GM12874 (cell line): ENCODE data around the gene VPS16.

Experiments used
- TF ChIP-seq, protein P1 (sequence below): IDR thresholded peaks from 2 replicates; pipeline ENCODE4 v1.5.1; 2011; ENCODE audit warnings: low read depth, mild to moderate bottlenecking, control low read depth, low read length, moderate library complexity; ENCODE audit not compliant: insufficient read depth

VPS16 gene

DNA sequence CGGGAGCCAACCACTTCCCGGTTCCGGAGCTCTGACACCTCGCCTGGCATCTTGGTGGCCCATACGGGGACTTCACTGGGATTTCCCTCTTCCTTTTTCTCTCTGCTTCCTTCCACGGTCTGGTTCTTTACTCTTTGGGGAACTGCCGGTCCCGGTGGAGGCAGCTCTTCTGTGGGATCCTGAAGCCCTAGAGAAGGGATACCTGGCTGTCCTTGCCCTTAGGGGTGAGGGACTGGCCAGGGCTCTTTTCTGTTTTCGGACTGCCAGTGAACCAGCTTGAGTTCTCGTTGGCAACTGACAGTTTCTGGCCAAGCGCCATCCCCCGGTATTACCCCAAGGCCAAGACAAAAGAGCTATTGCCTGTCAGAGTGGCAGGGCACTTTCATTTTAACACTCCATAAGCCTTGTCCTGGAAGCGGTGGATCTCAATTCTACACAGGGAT is 39.2 kb upstream of the VPS16 start:
- TF ChIP-seq, protein P1, sequence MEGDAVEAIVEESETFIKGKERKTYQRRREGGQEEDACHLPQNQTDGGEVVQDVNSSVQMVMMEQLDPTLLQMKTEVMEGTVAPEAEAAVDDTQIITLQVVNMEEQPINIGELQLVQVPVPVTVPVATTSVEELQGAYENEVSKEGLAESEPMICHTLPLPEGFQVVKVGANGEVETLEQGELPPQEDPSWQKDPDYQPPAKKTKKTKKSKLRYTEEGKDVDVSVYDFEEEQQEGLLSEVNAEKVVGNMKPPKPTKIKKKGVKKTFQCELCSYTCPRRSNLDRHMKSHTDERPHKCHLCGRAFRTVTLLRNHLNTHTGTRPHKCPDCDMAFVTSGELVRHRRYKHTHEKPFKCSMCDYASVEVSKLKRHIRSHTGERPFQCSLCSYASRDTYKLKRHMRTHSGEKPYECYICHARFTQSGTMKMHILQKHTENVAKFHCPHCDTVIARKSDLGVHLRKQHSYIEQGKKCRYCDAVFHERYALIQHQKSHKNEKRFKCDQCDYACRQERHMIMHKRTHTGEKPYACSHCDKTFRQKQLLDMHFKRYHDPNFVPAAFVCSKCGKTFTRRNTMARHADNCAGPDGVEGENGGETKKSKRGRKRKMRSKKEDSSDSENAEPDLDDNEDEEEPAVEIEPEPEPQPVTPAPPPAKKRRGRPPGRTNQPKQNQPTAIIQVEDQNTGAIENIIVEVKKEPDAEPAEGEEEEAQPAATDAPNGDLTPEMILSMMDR, result no peak

DNA sequence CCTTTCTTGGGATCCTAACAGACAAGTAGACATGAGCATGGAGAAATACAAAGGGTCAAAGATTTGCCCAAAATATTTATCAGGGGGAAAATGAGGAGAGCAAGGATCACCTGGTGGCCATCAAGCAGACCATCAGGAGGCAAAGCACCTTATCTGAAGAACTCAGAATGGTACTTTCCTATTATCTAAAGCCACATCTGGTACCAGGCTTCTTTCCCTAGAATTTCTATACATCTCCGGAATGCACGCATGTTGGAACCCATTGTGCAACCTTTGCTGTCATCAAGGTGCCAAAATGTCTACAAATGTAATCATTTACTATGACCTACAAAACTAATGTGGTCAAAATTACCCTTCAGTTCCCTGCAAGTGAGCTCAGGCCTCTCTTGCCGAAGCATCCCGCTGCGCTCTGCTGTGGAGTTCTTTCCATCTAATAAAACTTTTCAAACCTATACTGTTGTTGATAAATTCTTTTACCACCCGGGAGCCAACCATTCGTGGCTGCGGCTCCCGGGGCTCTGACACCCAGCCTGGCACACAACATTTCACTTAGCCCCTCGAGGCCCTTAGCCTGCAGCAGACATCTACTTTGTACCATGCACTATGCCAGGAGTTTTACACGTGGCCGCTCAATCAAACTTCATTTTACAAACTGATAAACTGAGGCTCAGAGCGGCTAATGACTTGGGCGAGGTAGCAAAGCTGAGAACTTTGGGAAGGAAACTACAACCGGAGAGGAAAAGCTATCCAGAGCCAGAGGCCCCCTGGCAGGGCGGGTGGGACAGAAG is 36.3 kb upstream of the VPS16 start:
- TF ChIP-seq, protein P1, result no peak

DNA sequence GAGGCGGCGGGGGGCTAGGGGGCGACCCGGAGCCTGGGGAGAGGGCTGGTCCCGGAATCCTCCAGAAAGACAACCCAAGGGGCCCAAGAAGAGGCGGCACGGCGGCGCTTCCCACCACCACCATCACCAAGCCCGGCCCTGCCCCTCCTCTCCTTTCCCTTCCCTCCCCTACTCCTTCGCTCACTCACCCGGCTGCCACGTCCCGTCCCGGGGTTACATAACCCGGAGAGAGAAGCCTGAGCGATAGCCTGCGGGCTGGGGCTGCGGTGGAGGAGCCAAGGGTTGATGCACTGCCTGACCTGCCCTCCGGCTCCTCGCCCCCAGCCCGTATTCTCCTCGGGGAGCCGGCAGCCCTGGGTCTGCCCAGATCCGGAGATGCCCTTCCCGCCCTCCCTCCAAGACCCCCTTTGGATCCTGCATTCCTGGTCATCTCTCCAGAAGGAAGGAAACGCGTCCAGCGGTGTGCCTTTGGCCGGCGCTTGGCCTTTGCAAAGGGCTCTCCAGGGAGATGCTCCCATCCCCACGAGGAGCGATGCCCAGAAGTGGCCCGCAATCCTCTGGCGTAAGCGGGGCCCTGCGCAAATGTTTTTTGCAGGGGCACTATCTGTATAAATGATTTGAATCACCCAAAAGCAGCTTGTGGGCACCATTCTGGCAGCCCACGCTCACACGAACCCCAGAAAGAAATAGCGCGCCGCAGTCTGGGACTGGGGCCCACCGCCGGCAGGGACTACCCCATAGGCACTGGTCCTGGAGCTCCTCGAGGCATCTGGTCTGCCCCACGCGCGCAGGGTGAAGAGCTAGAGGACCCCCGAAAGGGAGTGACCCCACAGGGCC is 35.5 kb upstream of the VPS16 start:
- TF ChIP-seq, protein P1, result no peak

DNA sequence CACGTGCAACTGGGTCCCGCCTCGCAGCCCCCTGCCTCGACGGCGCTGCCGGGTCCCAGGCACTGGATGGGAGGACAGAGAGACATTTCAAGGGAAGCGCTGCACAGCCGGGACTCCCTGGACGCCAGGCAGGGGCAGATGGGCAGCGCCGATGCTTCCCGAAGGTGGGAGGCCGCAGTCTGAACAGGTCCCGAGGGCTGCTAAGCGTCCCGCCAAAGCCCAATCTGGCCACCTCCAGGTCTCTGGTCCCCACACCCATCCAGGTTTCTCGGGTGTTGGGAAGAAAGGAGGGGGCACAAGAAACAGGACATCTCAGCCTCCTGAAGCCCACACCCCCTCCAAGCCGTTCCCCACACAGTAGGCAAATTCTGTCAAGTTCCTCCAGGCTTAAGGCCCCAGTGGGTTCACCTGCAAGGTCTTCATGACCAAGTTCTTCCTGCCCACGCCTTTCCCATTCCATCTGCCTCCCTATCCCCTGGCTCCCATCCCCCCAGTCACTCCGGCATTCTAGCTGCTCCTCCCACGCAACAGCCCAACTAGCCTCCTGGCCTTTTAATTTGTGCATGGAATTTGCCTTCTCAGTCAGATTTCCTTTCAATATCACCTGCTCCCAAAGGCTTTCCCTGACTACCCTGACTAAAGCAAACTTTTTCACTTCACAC is 34.7 kb upstream of the VPS16 start:
- TF ChIP-seq, protein P1, result no peak

DNA sequence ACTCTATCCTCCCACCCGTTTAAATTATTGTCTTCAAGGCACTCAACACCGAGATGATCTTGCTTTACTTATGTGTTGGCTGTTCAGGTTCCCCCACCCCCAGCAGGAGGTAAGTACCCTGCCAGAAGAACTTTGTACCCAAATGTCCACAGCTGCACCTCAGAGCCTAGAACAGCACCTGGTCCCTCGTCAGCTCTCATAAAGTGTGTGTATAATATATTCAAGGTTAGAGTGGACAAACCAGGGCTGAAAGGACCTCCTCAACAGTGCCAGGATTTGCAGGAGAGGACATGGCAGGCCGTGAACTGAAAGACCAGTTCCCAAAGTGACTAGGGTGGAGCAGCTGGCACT is 34.2 kb upstream of the VPS16 start:
- TF ChIP-seq, protein P1, result no peak

DNA sequence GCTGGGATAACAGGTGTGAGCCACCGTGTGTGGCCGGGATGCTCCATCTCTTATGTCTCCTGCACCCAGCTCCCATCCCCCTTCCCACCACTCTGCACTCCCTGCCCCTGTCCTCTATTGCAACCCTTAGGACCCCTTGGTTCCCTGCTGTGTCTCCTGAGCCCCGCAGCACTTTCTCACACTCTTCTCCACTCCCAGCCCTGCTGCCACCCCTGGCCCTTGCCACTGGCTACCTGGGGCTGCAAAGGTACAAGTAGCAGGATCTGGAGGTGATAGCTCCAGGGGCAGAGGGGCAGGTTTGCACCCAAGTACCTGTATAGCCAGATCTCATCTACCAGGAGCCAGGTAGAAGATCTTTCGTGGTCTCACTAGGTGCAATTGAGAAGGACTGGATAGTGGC is 33.5 kb upstream of the VPS16 start:
- TF ChIP-seq, protein P1, result no peak

DNA sequence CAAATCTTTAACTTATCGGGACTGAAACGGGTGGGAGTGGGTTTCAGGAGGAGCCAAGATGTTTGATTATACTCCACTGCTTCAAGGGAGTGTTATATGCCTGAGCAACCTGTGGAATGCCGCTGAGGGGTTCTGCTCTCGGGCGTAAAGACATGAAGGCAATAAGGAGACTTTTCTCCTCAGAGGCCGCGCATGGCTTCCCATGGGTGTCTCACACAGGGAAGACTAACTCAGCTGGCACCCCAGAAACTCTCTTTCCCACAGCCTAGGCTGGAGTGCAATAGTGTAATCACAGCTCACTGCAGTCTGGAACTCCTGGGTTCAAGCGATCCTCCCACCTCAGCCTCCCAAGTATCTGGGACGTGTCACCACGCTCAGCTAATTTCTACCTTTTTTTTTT is 30.9 kb upstream of the VPS16 start:
- TF ChIP-seq, protein P1, result no peak
